Transverse colon (tissue), 4 donors: ENCODE results near the gene ZNF519. TPM values are rescaled to one million over a fixed set of nuclear protein-coding genes. Genes with fewer than 3 reads are reported as not detected.
"Not testable (repeated sequence)": the region's sequence is repeated elsewhere in the genome, so short reads cannot be mapped to it uniquely, and the experiment has no call there.

Experiments used
- DNase-seq: peaks from one replicate; pipeline ENCODE4 v3.0.0-alpha.2; 2019
- H3K27ac ChIP-seq, 4 donors: fragments of 200-600 bp; sonication (generic); 2 replicates each; pipeline ENCODE4 v1.5.1; 2016 to 2018; ENCODE audit warnings: inconsistent platforms in 4 of 4
- H3K27me3 ChIP-seq: fragments of 200-600 bp; sonication (generic); 2 replicates; pipeline ENCODE4 v1.5.1; 2017; ENCODE audit warnings: inconsistent platforms
- H3K36me3 ChIP-seq, 4 donors: fragments of 200-600 bp; sonication (generic); 2 replicates each; pipeline ENCODE4 v1.5.1; 2017 to 2019; ENCODE audit warnings: inconsistent platforms in 4 of 4
- H3K4me1 ChIP-seq, 4 donors: fragments of 200-600 bp; sonication (generic); 2 replicates each; pipeline ENCODE4 v1.5.1; 2017 to 2020; ENCODE audit warnings: inconsistent platforms in 4 of 4
- H3K4me3 ChIP-seq, 4 donors: fragments of 200-600 bp; sonication (generic); 1 replicate in 1 of 4; 2 replicates in 3 of 4; pipeline versions ENCODE4 v1.5.1 to v1.6.1; 2017 to 2019; ENCODE audit warnings: inconsistent platforms in 4 of 4
- H3K9me3 ChIP-seq, 2 donors: fragments of 200-600 bp; sonication (generic); 2 replicates each; pipeline ENCODE4 v1.5.1; 2017 to 2019; ENCODE audit warnings: inconsistent platforms in 2 of 2
- EP300 ChIP-seq: sonication (generic); formaldehyde crosslinking; IDR thresholded peaks from one replicate; pipeline ENCODE4 v1.6.1; 2017; ENCODE audit warnings: antibody characterized with exemption, low read depth
- POLR2A ChIP-seq: fragments of 450-650 bp; IDR thresholded peaks from one replicate; pipeline ENCODE4 v1.6.1; 2016; ENCODE audit warnings: antibody characterized with exemption, mild to moderate bottlenecking, moderate library complexity
- POLR2AphosphoS5 ChIP-seq, 3 donors: sonication (generic); formaldehyde crosslinking; IDR thresholded peaks; one replicate each; pipeline ENCODE4 v1.6.1; 2016; ENCODE audit warnings: antibody characterized with exemption in 3 of 3
- WGBS, 2 donors: methylation state at CpG; one replicate each; pipeline ENCODE4 v1.1.5; 2018; ENCODE audit warnings: low coverage in 1 of 2; 5-methylcytosine and 5-hydroxymethylcytosine counted together
- in situ Hi-C, 4 donors: fragments of 200-750 bp; cut with MboI; loops; one replicate each; pipeline versions ENCODE4 v1.15.0 to v1.15.1; 2017; ENCODE audit warnings: low sequenced_read_pairs in 3 of 4, low pct_ligation_motif_present in 1 of 4, low pct_unique_long_range_greater_than_20kb in 1 of 4
- intact Hi-C: fragments of 100-400 bp; cut with DNase I; formaldehyde crosslinking; loops from one replicate; pipeline ENCODE4 v1.15.1; 2023; ENCODE audit warnings: low total_unique reads
- total RNA-seq, 4 donors: library from RNA; depleted of rRNA; stranded (reverse); fragments of >200 nt; gene quantifications; one replicate each; pipeline ENCODE4 v1.1.0, GENCODE V29; 2016
- TF ChIP-seq, protein P1 (sequence below), 5 experiments: fragments of 200-600 bp in 3 of 5; fragments of 450-650 bp in 2 of 5; sonication (generic) in 3 of 5; IDR thresholded peaks; 1 replicate in 2 of 5; 2 replicates in 3 of 5; pipeline ENCODE4 v1.5.1; 2016 to 2017; ENCODE audit warnings: antibody characterized with exemption in 5 of 5, inconsistent platforms in 3 of 5, mild to moderate bottlenecking in 2 of 5, moderate library complexity in 1 of 5

Gene ZNF519
- total RNA-seq, 4 donors from 2014 or later: 1.2 to 15.3 (median 4.5) TPM

GRCh38 chr18:14144628-14144895 is 12.3 kb upstream of the ZNF519 start:
- Histone ChIP-seq H3K36me3 (no peaks in the 10 kb centered on the region), H3K4me1 (no peaks in the 10 kb centered on the region), H3K4me3 (no peak overlapping the region), H3K27ac (no peak overlapping the region), H3K9me3 (no peaks in the 10 kb centered on the region), H3K27me3 (no peaks in the 10 kb centered on the region)
- TF ChIP-seq POLR2AphosphoS5 (IDR thresholded peaks at IDR 0.05) (no peak), EP300 (no peak), POLR2A (no peak)
- TF ChIP-seq, protein P1, sequence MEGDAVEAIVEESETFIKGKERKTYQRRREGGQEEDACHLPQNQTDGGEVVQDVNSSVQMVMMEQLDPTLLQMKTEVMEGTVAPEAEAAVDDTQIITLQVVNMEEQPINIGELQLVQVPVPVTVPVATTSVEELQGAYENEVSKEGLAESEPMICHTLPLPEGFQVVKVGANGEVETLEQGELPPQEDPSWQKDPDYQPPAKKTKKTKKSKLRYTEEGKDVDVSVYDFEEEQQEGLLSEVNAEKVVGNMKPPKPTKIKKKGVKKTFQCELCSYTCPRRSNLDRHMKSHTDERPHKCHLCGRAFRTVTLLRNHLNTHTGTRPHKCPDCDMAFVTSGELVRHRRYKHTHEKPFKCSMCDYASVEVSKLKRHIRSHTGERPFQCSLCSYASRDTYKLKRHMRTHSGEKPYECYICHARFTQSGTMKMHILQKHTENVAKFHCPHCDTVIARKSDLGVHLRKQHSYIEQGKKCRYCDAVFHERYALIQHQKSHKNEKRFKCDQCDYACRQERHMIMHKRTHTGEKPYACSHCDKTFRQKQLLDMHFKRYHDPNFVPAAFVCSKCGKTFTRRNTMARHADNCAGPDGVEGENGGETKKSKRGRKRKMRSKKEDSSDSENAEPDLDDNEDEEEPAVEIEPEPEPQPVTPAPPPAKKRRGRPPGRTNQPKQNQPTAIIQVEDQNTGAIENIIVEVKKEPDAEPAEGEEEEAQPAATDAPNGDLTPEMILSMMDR (IDR thresholded peaks at IDR 0.05): no peak
- intact Hi-C loops: no loop called here
- no peak for DNase-seq
- 77% methylated on average over 6 of the region's 6 CpGs; no CpG with 5 or more reads in 1 of the 2 donors for WGBS, 2 donors
- in situ Hi-C loops: no loop called here

DNA sequence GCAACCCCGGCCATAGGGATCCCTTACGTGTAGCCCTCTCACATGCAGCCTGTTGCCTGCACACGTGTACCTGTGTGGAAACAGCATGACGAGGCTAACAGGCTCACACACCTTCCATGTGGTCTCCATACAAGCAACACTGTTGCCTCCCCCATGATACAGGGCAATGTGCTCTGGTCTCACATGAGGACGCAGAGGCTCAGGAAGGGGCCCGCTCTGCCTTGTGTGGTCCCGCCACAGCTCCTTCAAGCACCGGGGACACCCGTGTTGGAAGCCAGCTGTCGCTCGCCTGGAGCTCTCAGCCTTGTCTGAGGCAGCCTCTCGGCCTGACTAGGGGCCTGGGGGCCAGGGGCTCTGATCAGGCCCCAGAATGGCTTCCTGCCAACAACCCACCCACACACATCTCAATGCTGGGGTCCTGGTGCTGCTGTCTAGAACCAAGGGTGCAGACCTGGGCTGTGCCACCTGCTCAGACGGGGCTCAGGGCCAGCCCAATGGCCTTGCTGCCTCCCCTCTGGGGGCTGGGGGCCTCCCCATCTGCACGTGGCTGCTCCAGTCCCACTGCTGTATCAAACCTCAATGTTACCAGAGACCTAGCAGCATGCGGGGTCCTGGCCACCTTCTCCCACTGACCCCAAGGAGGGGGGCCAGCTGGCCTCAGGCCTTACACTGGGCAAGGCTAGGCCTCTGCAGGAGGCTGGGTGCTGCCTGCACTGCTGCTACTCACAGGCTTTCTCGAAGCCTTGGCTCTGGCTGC is 11.8 kb upstream of the ZNF519 start:
- intact Hi-C loops, in situ Hi-C loops, H3K36me3 ChIP-seq, DNase-seq, H3K4me3 ChIP-seq, H3K4me1 ChIP-seq, H3K9me3 ChIP-seq, H3K27ac ChIP-seq, H3K27me3 ChIP-seq: not testable (repeated sequence)
- 72% methylated on average over 13 of the region's 16 CpGs; no CpG with 5 or more reads in 1 of the 2 donors for WGBS, 2 donors

DNA sequence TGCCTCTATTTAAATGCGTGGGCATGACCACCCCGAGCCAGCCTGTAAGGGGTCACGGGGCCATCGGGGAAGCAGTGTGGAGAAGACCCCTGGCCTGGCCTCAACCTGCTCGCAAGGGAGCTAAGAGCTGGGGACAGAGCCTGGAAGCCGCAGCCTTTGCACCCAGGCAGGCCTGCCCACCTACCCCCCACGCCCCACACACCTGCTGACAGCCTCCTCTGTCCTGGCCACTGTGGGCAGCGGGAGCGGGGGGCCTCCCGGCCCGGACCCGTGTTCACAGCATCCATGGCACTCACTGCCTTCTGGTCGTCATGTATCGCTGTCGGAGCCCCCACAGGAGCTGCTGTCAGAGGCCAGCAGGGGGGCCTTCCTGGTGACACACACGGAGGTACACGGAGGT is 11.2 kb upstream of the ZNF519 start:
- intact Hi-C loops, H3K4me1 ChIP-seq, H3K27me3 ChIP-seq, H3K36me3 ChIP-seq, H3K27ac ChIP-seq, H3K4me3 ChIP-seq, H3K9me3 ChIP-seq, in situ Hi-C loops, DNase-seq: not testable (repeated sequence)
- WGBS, 2 donors: 90% methylated on average over 15 of the region's 17 CpGs; no CpG with 5 or more reads in 1 of the 2 donors

DNA sequence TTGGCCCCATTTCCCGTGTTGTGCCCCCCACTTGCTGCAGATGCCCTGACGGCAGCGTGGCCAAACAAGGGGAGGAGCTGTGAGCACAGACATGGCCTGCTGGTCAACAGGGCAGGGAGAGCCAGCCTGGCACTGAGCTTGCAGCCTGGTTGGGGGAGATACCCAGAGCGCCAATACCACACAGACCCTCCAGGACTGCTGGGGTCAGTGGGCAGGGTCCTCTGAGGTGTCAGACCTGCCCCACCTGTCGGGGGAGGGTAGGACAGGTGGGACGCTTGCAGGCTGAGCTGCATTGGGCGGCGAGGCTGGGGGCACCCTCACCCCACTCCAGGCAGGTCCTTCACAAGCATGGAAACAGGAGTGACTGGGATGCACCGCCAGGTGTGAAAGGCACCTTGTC is 9.9 kb upstream of the ZNF519 start:
- intact Hi-C loops, H3K27ac ChIP-seq, H3K27me3 ChIP-seq, H3K4me3 ChIP-seq, DNase-seq, H3K9me3 ChIP-seq, H3K4me1 ChIP-seq, H3K36me3 ChIP-seq, in situ Hi-C loops: not testable (repeated sequence)
- 97% methylated on average over 6 of the region's 9 CpGs; no CpG with 5 or more reads in 1 of the 2 donors for WGBS, 2 donors

DNA sequence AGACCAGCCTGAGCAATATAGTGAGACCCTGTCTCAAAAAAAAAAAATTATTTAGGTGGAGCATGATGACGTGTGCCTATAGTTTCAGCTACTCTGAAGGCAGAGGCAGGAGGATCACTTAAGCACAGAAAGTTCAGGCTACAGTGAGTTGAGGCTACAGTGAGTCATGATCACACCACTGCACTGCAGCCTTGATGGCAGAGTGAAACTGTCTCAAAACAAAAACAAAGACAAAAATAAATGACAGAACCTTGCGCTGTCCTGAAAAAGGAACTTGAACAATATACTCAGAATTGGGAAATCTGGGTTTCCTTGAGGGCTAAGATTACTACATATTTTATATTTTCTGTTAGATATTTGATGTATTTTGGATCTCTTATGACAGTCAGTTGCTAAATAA is 7.3 kb upstream of the ZNF519 start:
- H3K27me3 ChIP-seq, H3K36me3 ChIP-seq, in situ Hi-C loops, H3K27ac ChIP-seq, H3K4me1 ChIP-seq, DNase-seq, H3K4me3 ChIP-seq, H3K9me3 ChIP-seq, intact Hi-C loops: not testable (repeated sequence)
- 70% methylated on average over 2 of the region's 2 CpGs for WGBS, 2 donors

DNA sequence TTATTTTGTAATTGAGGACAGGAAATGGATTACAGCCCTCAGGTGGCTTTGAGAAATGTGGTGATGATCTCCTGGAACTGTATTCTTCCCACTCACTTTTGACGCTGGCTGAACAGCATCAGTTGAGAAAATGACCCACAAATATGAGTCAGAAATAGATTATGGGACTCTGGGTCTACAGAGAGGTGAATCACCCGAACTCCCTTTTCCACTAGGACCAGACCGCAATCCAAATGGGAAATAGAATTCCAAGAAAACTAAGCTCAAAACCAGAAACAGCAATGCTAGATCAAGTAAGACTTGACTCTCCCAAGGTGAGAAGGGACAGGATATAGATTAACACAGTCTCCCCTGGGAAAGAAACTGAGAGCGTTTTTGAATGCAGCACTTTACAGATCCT is 5.7 kb upstream of the ZNF519 start:
- H3K9me3 ChIP-seq, in situ Hi-C loops, H3K27ac ChIP-seq, H3K4me3 ChIP-seq, H3K36me3 ChIP-seq, DNase-seq, H3K4me1 ChIP-seq, H3K27me3 ChIP-seq, intact Hi-C loops: not testable (repeated sequence)
- 75 to 100% methylated on average over 1 to 4 of the region's 4 CpGs for WGBS, 2 donors

DNA sequence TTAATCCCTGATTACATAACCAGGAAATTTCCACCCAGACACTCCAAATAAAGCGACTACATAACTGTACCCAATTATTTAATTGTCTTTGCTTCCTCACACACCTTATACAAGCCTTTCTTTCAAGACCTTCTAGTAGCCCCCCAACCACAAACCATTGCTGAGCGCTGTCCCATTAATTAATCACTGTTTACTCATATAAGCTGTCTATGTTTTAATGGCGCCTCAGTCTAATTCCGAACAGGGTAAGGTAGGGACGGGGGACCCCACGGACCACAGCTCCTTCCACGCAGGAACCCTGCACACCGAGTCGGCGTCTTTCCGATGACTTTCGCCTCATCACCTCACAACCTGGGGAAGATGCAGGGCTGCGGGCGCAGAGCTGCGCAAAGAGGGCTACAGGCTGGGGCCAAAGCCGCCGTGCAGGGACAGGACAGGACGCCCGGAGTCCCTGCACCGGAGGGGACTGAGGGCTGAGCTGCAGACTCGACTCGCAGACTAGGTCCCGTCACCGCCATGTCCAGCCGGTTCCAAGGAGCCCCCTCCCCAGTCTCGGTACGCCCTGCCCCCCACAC is 452 bp downstream of the ZNF519 start:
- DNase-seq, intact Hi-C loops, H3K9me3 ChIP-seq, H3K27me3 ChIP-seq, H3K4me1 ChIP-seq, in situ Hi-C loops, H3K36me3 ChIP-seq: not testable (repeated sequence)
- peak overlapping the region; percentile 63 to 79 (median 72) for H3K27ac ChIP-seq
- H3K4me3 ChIP-seq: peak overlapping the region; percentile 56 to 72 (median 62)
- WGBS, 2 donors: 0% methylated on average over 3 to 19 of the region's 27 CpGs

DNA sequence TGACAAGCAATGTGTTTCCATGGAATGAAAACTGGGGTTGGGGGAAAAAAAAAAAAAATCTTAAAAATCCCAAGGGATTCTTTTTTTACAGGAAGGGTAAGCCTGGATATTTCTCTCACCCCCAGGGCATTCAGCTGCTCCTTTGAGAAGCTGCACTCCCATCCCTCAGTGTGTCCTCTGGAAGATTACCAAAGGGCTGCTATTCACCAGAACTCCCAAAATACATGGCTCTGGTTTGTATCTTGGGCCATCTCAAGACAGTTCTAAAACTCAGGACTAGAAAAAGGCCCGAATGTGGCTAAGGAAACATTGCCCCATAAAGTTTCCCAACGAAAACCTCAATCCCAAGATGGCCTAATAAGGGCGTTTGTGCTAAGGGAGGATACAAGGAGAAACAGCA is 1.4 kb downstream of the ZNF519 start:
- not testable (repeated sequence) for H3K4me3 ChIP-seq
- 67% methylated on average over 2 of the region's 3 CpGs; no CpG with 5 or more reads in 1 of the 2 donors for WGBS, 2 donors

More for the DNA sequence above, 1.4 kb downstream of the ZNF519 start:
- DNase-seq, in situ Hi-C loops, H3K9me3 ChIP-seq, H3K27me3 ChIP-seq, H3K36me3 ChIP-seq, intact Hi-C loops, H3K4me1 ChIP-seq: not testable (repeated sequence)
- peak overlapping the region in 2 of 4 donors; percentile 66 to 78 for H3K27ac ChIP-seq
